NCI-H2081 treated with DMSO at 0.1 percent for 48 hours (cell line): Measurements from ENCODE around the gene DSCAML1.
"Not testable (repeated sequence)": the region's sequence is repeated elsewhere in the genome, so short reads cannot be mapped to it uniquely, and the experiment has no call there.

ENCODE experiments used
- DNase-seq: peaks from one replicate; lab custom pipeline; 2025; lab: John Stamatoyannopoulos, UW

DSCAML1 gene

DNA sequence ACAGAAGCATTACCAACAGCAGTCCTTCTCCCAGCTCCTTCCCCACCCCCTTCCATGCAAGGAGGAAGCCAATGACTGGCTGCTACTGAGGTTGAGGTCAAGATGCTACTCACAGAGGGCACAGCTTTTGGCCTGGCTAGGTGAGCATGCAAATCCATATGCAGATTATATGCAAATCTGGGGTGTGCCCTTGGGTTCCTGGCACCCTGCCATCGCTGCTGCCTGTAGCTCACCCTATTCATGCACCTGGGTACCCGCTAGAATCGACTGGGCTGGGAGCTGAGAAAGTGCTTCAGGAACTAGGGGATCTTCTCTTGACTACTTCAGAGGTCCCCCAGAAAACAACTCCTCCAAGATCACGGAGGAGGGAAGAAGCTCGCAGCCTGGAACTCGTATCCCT, 4.0 kb downstream of the DSCAML1 start:
- no peak for DNase-seq

- no peak for DNase-seq
These were observed 4.8 kb downstream of the DSCAML1 start for GRCh38 chr11:117792241-117792640.

DNA sequence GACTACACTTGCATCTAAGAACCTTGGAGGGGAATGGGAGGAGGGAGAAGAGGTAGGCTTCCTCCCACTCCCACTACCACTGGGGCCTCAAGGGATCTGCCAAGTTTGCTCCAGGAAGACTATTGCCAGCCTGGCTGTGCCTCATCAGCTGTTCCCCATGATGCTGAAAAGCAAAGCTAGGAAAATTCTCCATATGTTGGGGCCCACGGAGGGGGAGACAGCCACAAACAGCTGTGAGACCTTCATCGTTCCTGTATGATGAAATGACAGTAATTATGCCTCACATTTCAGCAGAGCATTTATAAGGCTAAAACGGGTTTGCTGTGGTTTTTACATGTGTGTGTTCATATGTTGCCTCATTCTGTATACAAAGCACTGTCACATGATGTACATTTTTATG, 6.7 kb downstream of the DSCAML1 start:
- DNase-seq = no peak

GRCh38 chr11:117789241-117789640, 7.8 kb downstream of the DSCAML1 start:
- DNase-seq = no peak

GRCh38 chr11:117786135-117786870, 10.7 kb downstream of the DSCAML1 start:
- DNase-seq = no peak

DNA sequence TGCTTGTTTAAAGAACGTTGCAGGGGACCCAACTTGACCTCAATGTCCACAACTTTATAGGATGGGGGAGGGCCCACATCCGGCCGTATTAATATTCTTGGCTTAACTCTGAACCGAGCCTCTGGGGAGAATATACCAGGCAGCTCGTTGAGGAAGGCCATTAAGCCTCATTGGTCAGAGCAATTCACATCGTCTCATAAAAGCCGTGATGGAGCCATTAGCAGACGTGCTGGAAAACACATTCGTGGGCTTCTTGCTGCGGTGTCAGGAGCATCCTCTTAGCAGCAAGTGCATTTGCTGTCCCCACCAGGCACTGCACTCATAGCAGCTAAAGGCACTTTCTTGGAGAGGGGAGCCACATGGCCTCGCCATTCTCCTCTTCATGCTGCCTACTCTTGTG, 14.9 kb downstream of the DSCAML1 start:
- DNase-seq = no peak

GRCh38 chr11:117781627-117782026, 15.4 kb downstream of the DSCAML1 start:
- no peak for DNase-seq

DNA sequence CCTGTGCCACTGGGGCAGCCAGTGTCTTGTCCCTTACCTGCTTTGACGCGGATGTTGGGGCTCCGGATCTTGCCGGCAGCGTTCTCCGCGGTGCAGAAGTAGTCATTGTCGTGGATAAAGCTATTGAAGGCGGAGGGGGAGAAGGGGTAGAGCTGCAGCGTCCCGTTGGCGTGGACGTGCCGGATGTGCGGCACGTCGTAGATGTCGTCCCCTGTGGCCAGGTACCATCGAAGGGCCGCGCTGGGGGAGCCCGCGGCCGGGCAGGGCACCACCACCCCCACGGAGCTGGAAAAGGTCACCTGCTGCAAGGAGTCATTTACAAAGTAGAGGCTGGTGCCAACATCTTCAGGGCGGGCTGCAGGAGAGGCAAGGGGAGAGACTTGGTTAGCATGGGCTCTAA, 16.6 kb downstream of the DSCAML1 start:
- DNase-seq = no peak

DNA sequence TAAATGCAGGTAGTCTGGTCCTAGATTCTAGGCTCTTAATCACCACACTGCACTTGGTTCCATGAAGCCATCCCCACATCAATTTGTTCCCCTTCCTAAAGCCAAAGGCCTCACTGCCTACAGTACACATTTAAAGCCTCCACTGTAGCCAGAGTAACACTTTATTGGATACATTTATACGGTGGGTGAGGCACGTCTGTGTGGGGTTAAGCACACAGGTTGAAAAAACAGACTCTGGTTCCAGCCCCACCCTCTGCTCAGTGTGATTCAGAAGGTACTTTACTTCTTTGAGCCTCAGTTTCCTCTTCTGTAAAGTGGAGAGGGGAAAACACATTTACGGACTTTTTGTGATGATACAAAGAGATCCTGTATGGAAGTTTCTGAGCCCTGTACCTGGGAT, 22.5 kb downstream of the DSCAML1 start:
- no peak for DNase-seq

- DNase-seq = no peak
These were observed 24.7 kb downstream of the DSCAML1 start for GRCh38 chr11:117772360-117772759.

- no peak for DNase-seq
These were observed 25.2 kb downstream of the DSCAML1 start for GRCh38 chr11:117771841-117772240.

DNA sequence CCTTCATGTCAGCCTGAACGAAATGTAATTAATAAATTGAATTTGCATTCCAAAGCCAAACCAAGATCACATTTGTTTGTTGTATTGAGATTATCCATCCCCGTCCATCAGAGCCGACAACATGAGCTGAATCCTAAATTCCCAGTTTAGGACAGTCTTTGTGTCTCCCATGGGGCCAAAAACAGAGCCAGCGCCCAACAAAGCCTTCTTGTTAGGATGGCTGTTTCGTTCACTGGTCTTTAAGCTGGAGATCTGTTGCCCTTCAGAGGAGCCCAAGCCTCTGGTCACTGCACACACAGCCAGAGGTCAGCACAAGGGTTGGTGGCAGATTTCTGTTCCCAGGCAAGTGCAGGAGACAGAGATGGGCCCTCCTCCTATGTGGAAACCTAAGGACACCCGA, 25.8 kb downstream of the DSCAML1 start:
- DNase-seq = no peak

DNA sequence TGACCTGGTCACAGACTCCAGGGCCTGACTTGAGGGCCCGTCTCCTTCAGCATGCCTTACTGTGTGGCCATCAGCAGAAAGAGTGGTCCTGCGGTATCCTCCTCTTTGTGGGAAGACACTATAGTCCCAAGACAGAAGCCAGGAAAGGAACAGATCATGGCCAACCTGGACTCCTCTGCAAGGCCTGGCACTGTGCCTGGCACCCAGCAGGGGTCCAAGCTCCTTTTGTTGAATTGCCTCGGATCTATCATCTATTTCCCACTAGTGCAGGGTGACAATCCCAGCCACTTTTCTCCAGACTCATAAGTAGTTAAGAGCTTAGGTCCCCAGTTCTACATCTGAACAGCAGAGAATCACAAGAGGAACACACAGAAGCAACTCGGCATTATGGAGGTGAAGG, 27.0 kb downstream of the DSCAML1 start:
- no peak for DNase-seq

DNA sequence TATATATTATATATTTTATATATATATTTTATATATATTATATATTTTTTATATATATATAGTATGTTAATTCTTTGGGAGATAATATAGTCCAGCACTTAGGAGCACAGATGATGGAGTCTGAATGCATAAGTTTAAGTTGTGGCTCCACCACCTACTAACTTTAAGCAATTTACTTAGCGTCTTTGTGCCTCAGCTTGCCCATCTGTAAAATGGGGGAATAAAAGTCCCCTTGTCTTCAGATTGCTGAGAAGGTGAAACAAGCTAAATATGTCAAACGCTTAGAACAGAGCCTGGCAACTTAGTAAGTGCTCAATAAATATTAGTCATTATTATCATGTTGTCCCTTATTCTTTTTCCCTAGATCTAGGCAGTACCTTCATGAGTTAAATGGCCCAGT, 27.5 kb downstream of the DSCAML1 start:
- DNase-seq = no peak

DNA sequence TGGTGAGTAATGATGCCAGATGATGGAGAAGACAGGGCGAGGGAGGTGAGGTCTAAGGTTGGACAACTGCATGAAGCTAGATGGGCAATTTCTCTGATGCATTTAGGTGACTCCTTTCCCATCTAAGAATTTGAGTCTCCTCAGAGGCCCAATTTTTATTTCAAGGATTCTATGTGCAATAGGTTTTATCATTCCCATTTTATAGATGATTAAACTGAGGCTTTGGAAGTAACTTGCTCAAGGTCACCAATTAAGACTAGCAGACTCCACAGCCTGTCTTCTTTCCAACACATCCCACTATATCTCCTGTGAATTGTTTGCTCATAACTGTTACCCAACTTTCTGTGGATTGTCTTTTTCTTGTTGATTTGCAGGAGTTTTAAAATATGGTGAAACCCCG, 28.5 kb downstream of the DSCAML1 start:
- DNase-seq = no peak

DNA sequence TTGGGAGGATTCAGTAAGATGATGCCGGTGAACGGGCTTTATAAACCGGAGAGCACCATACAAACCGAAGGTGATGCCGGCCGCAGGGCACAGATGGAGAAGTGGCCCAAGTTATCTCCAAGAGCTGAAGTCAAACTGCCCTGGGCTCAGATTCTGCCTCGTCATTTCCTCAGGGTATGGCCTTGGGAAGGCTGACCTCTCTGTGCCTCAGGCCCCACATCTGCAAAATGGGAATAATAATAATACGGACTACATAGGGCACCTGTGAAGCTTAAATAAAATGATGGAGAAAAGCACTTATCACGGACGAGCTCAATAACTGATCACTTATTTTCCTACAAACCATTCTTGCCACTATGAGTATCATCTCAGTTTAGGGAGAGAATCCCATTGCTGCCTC, 29.9 kb downstream of the DSCAML1 start:
- no peak for DNase-seq

- DNase-seq = no peak
These were observed 30.4 kb downstream of the DSCAML1 start for GRCh38 chr11:117766576-117766975.

GRCh38 chr11:117766026-117766425, 31.0 kb downstream of the DSCAML1 start:
- DNase-seq = peak; percentile 63

GRCh38 chr11:117765068-117765467, 31.9 kb downstream of the DSCAML1 start:
- no peak for DNase-seq

- DNase-seq = not testable (repeated sequence)
These were observed 33.6 kb downstream of the DSCAML1 start for GRCh38 chr11:117763465-117763864.

DNA sequence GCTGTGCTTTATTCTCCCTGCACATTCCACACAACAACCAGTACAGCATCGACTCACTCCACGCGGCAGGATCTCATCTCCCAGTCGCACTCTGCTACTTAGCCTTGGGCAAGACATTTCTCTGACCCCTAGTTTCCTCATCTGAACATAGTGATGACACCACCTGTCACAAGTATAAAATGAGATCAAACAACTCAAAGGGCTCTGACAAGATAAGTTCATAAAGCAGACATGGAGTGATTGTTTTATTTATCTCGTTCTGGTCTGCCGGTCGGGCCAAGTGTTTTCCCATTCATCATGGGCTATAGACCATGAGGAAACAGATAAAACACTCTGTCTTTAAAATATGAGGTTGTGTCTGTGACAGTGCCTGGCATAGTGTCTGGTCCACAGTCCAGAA, 35.0 kb downstream of the DSCAML1 start:
- DNase-seq = no peak

- DNase-seq = no peak
These were observed 37.7 kb downstream of the DSCAML1 start for GRCh38 chr11:117759305-117759704.

- DNase-seq = no peak
These were observed 43.0 kb downstream of the DSCAML1 start for GRCh38 chr11:117754030-117754429.

GRCh38 chr11:117752721-117753237, 44.2 kb downstream of the DSCAML1 start:
- DNase-seq = no peak
